ENCODE measurements around the gene TMEM106A. TPM values are rescaled to one million over a fixed set of nuclear protein-coding genes. Genes with fewer than 3 reads are reported as not detected.
"Not testable (repeated sequence)": the region's sequence is repeated elsewhere in the genome, so short reads cannot be mapped to it uniquely, and the experiment has no call there.

TMEM106A gene
- polyA plus RNA-seq, 2 of the 4 experiments (the other 2 are of a cell fraction): 1.2 to 2.6 TPM

GRCh38 chr17:43211480-43212402 lies at the start of gene TMEM106A (continued):
- TF ChIP-seq ATOH8 (CRISPR knock-in tag; IDR thresholded peaks at IDR 0.05; ENCODE audit: low read depth) (no peak), EHMT2 (IDR thresholded peaks at IDR 0.05; ENCODE audit: low read depth) (no peak), MAX (IDR thresholded peaks at IDR 0.05) (0 out of 2 replicates have a peak, but pooled peaks have one; percentile 40), ZSCAN20 (CRISPR knock-in tag; IDR thresholded peaks at IDR 0.05) (no peak), TP53 (CRISPR knock-in tag; IDR thresholded peaks at IDR 0.05) (no peak), ZC3H11A (IDR thresholded peaks at IDR 0.05) (no peak), ELK1 (IDR thresholded peaks at IDR 0.05; ENCODE audit: low read depth, low read length) (no peak), BHLHE40 (IDR thresholded peaks at IDR 0.05; ENCODE audit: low read depth, low read length) (no peak), JUN (IDR thresholded peaks at IDR 0.05) (peak in 1 of 2 experiments; percentile 77; a peak in 3 of 5 replicates), CBX8 (IDR thresholded peaks at IDR 0.05) (no peak), EHF (CRISPR knock-in tag; IDR thresholded peaks at IDR 0.05) (no peak), GATA3 (IDR thresholded peaks at IDR 0.05; ENCODE audit: borderline replicate concordance) (no peak), POLR2A (IDR thresholded peaks at IDR 0.05; ENCODE audit: low read length) (peak; percentile 47), CHD4 (IDR thresholded peaks at IDR 0.05; ENCODE audit: borderline replicate concordance) (no peak), REST (IDR thresholded peaks at IDR 0.05) (no peak), RARB (CRISPR knock-in tag; IDR thresholded peaks at IDR 0.05) (no peak), NPAS2 (CRISPR knock-in tag; IDR thresholded peaks at IDR 0.05; ENCODE audit: borderline replicate concordance) (no peak), NFE2L2 (conservative IDR thresholded peaks at IDR 0.05; ENCODE audit: low read length) (no peak)
- TF ChIP-seq, protein P1, sequence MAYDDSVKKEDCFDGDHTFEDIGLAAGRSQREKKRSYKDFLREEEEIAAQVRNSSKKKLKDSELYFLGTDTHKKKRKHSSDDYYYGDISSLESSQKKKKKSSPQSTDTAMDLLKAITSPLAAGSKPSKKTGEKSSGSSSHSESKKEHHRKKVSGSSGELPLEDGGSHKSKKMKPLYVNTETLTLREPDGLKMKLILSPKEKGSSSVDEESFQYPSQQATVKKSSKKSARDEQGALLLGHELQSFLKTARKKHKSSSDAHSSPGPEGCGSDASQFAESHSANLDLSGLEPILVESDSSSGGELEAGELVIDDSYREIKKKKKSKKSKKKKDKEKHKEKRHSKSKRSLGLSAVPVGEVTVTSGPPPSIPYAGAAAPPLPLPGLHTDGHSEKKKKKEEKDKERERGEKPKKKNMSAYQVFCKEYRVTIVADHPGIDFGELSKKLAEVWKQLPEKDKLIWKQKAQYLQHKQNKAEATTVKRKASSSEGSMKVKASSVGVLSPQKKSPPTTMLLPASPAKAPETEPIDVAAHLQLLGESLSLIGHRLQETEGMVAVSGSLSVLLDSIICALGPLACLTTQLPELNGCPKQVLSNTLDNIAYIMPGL (CRISPR knock-in tag; IDR thresholded peaks at IDR 0.05; ENCODE audit: borderline replicate concordance): no peak
- TF ChIP-seq, protein P2, sequence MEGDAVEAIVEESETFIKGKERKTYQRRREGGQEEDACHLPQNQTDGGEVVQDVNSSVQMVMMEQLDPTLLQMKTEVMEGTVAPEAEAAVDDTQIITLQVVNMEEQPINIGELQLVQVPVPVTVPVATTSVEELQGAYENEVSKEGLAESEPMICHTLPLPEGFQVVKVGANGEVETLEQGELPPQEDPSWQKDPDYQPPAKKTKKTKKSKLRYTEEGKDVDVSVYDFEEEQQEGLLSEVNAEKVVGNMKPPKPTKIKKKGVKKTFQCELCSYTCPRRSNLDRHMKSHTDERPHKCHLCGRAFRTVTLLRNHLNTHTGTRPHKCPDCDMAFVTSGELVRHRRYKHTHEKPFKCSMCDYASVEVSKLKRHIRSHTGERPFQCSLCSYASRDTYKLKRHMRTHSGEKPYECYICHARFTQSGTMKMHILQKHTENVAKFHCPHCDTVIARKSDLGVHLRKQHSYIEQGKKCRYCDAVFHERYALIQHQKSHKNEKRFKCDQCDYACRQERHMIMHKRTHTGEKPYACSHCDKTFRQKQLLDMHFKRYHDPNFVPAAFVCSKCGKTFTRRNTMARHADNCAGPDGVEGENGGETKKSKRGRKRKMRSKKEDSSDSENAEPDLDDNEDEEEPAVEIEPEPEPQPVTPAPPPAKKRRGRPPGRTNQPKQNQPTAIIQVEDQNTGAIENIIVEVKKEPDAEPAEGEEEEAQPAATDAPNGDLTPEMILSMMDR (IDR thresholded peaks at IDR 0.05): no peak

DNA sequence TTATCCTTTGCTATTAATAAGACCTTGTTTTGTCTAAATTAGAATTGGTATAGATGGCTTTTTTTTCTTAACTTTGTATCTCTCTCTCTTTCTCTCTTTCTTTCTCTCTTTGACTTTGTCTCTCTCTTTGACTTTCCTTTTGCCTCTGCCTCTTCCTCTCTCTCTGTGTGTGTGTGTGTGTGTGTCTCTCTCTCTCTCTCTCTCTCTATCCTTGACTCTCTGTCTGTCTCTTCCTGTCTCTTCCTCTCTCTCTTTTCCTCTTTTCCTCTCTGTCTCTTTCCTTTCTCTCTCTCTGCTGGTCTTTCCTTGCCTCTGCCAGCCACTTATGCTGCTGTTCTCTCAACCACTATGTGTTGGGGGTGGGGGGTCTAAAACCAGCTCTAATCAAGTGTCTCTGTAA lies 45.7 kb upstream of the TMEM106A start:
- H3K27ac ChIP-seq; CTCF ChIA-PET; H3K9me3 ChIP-seq; DNase-seq (ENCODE audit: low read depth in 1 of 2, low spot score in 1 of 2); H3K4me3 ChIP-seq; POLR2A ChIA-PET; FAIRE-seq; ATAC-seq; H3K4me2 ChIP-seq: not testable (repeated sequence)
- peaks cover 14% of the 10 kb centered on the region; the same call in 2 of the 3 replicates for H3K4me1 ChIP-seq

Data from A549 (cell line).